H9 (cell line): ENCODE results near the gene PJVK. TPM values are rescaled to one million over a fixed set of nuclear protein-coding genes. Genes with fewer than 3 reads are reported as not detected.

Source experiments
- DNase-seq: peaks from one replicate; pipeline ENCODE4 v3.0.0-alpha.2; 2017
- H2AFZ ChIP-seq: one replicate; pipeline ENCODE4 v1.6.1; 2013; ENCODE audit warnings: mild to moderate bottlenecking, low read length, control low read depth, moderate library complexity
- H2AK5ac ChIP-seq: 2 replicates; pipeline ENCODE4 v1.6.1; 2013; ENCODE audit warnings: low read length, control low read depth, mixed read lengths; ENCODE audit not compliant: insufficient read length
- H2BK120ac ChIP-seq: one replicate; pipeline ENCODE4 v1.6.1; 2013; ENCODE audit warnings: low read depth, mild to moderate bottlenecking, low read length, control low read depth, inconsistent platforms; ENCODE audit not compliant: poor library complexity, severe bottlenecking
- H2BK12ac ChIP-seq: 2 replicates; pipeline ENCODE4 v1.6.1; 2013; ENCODE audit warnings: low read length, control low read depth, mixed read lengths, low read depth; ENCODE audit not compliant: insufficient read length
- H2BK15ac ChIP-seq: 2 replicates; pipeline ENCODE4 v1.6.1; 2013; ENCODE audit warnings: low read depth, low read length, control low read depth
- H2BK20ac ChIP-seq: one replicate; pipeline ENCODE4 v1.6.1; 2013; ENCODE audit warnings: low read depth, mild to moderate bottlenecking, low read length, control low read depth, inconsistent platforms; ENCODE audit not compliant: poor library complexity, severe bottlenecking
- H2BK5ac ChIP-seq: 2 replicates; pipeline ENCODE4 v1.6.1; 2013; ENCODE audit warnings: low read length, control low read depth, mixed read lengths; ENCODE audit not compliant: insufficient read length
- H3K14ac ChIP-seq: 2 replicates; pipeline ENCODE4 v1.6.1; 2013; ENCODE audit warnings: low read length, control low read depth; ENCODE audit not compliant: insufficient read depth
- H3K18ac ChIP-seq: 2 replicates; pipeline ENCODE4 v1.6.1; 2013; ENCODE audit warnings: low read depth, mild to moderate bottlenecking, mixed read lengths, low read length, control low read depth; ENCODE audit not compliant: insufficient read length
- H3K23ac ChIP-seq: 2 replicates; pipeline ENCODE4 v1.6.1; 2013; ENCODE audit warnings: low read length, control low read depth, mixed read lengths, low read depth; ENCODE audit not compliant: insufficient read length
- H3K23me2 ChIP-seq: 2 replicates; pipeline ENCODE4 v1.6.1; 2013; ENCODE audit warnings: low read depth, mild to moderate bottlenecking, mixed read lengths, low read length, control low read depth; ENCODE audit not compliant: insufficient read length, poor library complexity, severe bottlenecking
- H3K27ac ChIP-seq: 2 replicates; pipeline ENCODE4 v1.5.1; 2013; ENCODE audit warnings: low read length, control low read depth, mixed read lengths, low read depth; ENCODE audit not compliant: insufficient read length
- H3K27me3 ChIP-seq: 2 replicates; pipeline ENCODE4 v1.6.1; 2013; ENCODE audit warnings: low read length, control low read depth, inconsistent platforms; ENCODE audit not compliant: insufficient read depth
- H3K4ac ChIP-seq: 2 replicates; pipeline ENCODE4 v1.6.1; 2013; ENCODE audit warnings: low read depth, mild to moderate bottlenecking, control low read depth, inconsistent platforms, low read length, moderate library complexity
- H3K4me1 ChIP-seq: 2 replicates; pipeline ENCODE4 v1.6.1; 2013; ENCODE audit warnings: low read length, control low read depth, inconsistent platforms; ENCODE audit not compliant: insufficient read depth
- H3K4me2 ChIP-seq: 2 replicates; pipeline ENCODE4 v1.6.1; 2013; ENCODE audit warnings: low read length, control low read depth, mixed read lengths; ENCODE audit not compliant: insufficient read length, insufficient read depth
- H3K56ac ChIP-seq: 2 replicates; pipeline ENCODE4 v1.6.1; 2013; ENCODE audit warnings: low read depth, mild to moderate bottlenecking, mixed read lengths, low read length, control low read depth; ENCODE audit not compliant: insufficient read length
- H3K79me1 ChIP-seq: 2 replicates; pipeline ENCODE4 v1.6.1; 2013; ENCODE audit warnings: low read depth, mild to moderate bottlenecking, moderate library complexity, low read length, control low read depth, inconsistent platforms; ENCODE audit not compliant: insufficient read depth, poor library complexity, severe bottlenecking
- H3K79me2 ChIP-seq: 2 replicates; pipeline ENCODE4 v1.6.1; 2013; ENCODE audit warnings: low read length, control low read depth, inconsistent platforms; ENCODE audit not compliant: insufficient read depth
- H3K9ac ChIP-seq: 2 replicates; pipeline ENCODE4 v1.6.1; 2013; ENCODE audit warnings: low read length, control low read depth, mixed read lengths; ENCODE audit not compliant: insufficient read length; ENCODE audit errors: extremely low read depth
- H3K9me3 ChIP-seq: one replicate; pipeline ENCODE4 v1.6.1; 2013; ENCODE audit warnings: low read depth, low read length, inconsistent platforms; ENCODE audit not compliant: control insufficient read depth
- H3T11ph ChIP-seq: one replicate; pipeline ENCODE4 v1.6.1; 2013; ENCODE audit warnings: mild to moderate bottlenecking, low read length, control low read depth, inconsistent platforms
- H4K20me1 ChIP-seq: one replicate; pipeline ENCODE4 v1.6.1; 2013; ENCODE audit not compliant: control insufficient read depth, insufficient read length, insufficient read depth
- H4K5ac ChIP-seq: 2 replicates; pipeline ENCODE4 v1.6.1; 2013; ENCODE audit warnings: low read depth, mild to moderate bottlenecking, mixed read lengths, low read length, control low read depth; ENCODE audit not compliant: insufficient read length
- H4K8ac ChIP-seq: replicated peaks from 2 replicates; pipeline ENCODE4 v1.6.1; 2013; ENCODE audit warnings: low read length, control low read depth, mixed read lengths, low read depth; ENCODE audit not compliant: insufficient read length
- H4K91ac ChIP-seq: 2 replicates; pipeline ENCODE4 v1.6.1; 2013; ENCODE audit warnings: low read depth, mild to moderate bottlenecking, moderate library complexity, mixed read lengths, low read length, control low read depth; ENCODE audit not compliant: insufficient read length
- H3K27ac Mint-ChIP-seq, 3 experiments: 2 replicates in 2 of 3; 3 replicates in 1 of 3; pipeline ENCODE4 v1.8.0; 2020 to 2021; ENCODE audit warnings: mixed read lengths in 3 of 3, mild to moderate bottlenecking in 1 of 3, moderate library complexity in 1 of 3
- H3K27me3 Mint-ChIP-seq: 2 replicates; pipeline ENCODE4 v1.8.0; 2021; ENCODE audit warnings: low read depth, mild to moderate bottlenecking, moderate library complexity, mixed read lengths
- H3K36me3 Mint-ChIP-seq, 3 experiments: 2 replicates in 2 of 3; 3 replicates in 1 of 3; pipeline ENCODE4 v1.8.0; 2020 to 2021; ENCODE audit warnings: low read depth in 3 of 3, mixed read lengths in 3 of 3; ENCODE audit not compliant: insufficient read depth in 1 of 3
- H3K4me1 Mint-ChIP-seq, 2 experiments: 2 replicates each; pipeline ENCODE4 v1.8.0; 2020; ENCODE audit warnings: mixed read lengths in 2 of 2
- H3K4me3 Mint-ChIP-seq, 2 experiments: 2 replicates in 1 of 2; 3 replicates in 1 of 2; pipeline ENCODE4 v1.8.0; 2020 to 2021; ENCODE audit warnings: mild to moderate bottlenecking in 2 of 2, mixed read lengths in 2 of 2, moderate library complexity in 1 of 2
- H3K9me3 Mint-ChIP-seq, 2 experiments: 2 replicates in 1 of 2; 3 replicates in 1 of 2; pipeline ENCODE4 v1.8.0; 2020; ENCODE audit warnings: mild to moderate bottlenecking in 2 of 2, mixed read lengths in 2 of 2, moderate library complexity in 1 of 2
- WGBS: extraction: QIAGEN DNeasy Blood & Tissue Kit; methylation state at CpG from one replicate; pipeline ENCODE4 v1.1.7; 2013; ENCODE audit warnings: missing lambda C conversion rate, low lambda C conversion rate, mixed read lengths; ENCODE audit not compliant: insufficient read length; ENCODE audit errors: extremely low coverage; 5-methylcytosine and 5-hydroxymethylcytosine counted together
- total RNA-seq: library from RNA; stranded (reverse); gene quantifications from 2 replicates; pipeline ENCODE4 v1.2.1, GENCODE V29; 2021
- TF ChIP-seq, protein P1 (sequence below): fragments of 200-600 bp; sonication (generic); conservative IDR thresholded peaks from 3 replicates; pipeline ENCODE4 v1.8.0; 2021; ENCODE audit warnings: antibody characterized with exemption, mild to moderate bottlenecking

The PJVK gene
- total RNA-seq, 1 experiment from 2014 or later = 4.7 TPM

DNA sequence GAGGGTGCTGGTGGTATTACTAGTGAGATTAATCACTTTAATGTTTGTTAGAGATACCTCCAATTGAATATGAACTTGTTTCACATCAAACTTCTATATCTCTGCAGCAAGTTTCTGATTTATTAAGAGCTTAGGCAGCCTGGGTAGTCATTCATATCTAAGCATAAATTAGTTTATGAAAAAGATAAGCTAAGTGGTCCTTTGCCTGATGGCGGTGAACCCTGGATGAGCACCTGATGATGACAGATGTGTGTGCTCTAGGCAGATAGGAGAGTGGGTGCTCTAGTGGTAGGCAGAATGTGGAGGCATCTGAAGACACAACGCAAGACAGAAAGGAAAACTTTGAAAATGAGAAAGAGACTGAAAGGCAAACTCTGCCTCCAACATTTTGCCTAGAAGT lies 22.2 kb downstream of the PJVK start:
- no peak overlapping the region for H3K4me2 ChIP-seq
- peak overlapping the region in 1 of 3 experiments; percentile 70; a peak in 1 of 7 replicates for H3K27ac Mint-ChIP-seq

More for the DNA sequence above, 22.2 kb downstream of the PJVK start:
- Histone ChIP-seq H3K18ac (no peak overlapping the region), H3K79me1 (no peaks in the 10 kb centered on the region), H3K14ac (no peak overlapping the region), H2AK5ac (no peak overlapping the region), H2BK120ac (no peak overlapping the region), H3K9me3 (no peaks in the 10 kb centered on the region), H3K79me2 (no peaks in the 10 kb centered on the region), H4K20me1 (no peaks in the 10 kb centered on the region), H3K23me2 (no peaks in the 10 kb centered on the region), H2BK5ac (no peak overlapping the region), H3K27me3 (no peaks in the 10 kb centered on the region), H2BK12ac (no peak overlapping the region), H4K91ac (no peak overlapping the region), H3K9ac (no peak overlapping the region), H3K27ac (no peak overlapping the region), H4K5ac (no peak overlapping the region), H3T11ph (no peak overlapping the region), H2AFZ (no peak overlapping the region), H2BK20ac (no peak overlapping the region), H3K4me1 (no peaks in the 10 kb centered on the region), H4K8ac (no peak overlapping the region), H3K23ac (no peak overlapping the region), H2BK15ac (no peak overlapping the region), H3K56ac (no peak overlapping the region), H3K4ac (no peak overlapping the region)
- no peak for DNase-seq
- no peaks in the 10 kb centered on the region for H3K27me3 Mint-ChIP-seq
- H3K4me1 Mint-ChIP-seq = 0 out of 4 replicates have a peak, but pooled peaks cover 0 to 4% of the 10 kb centered on the region in 2 experiments
- no peaks in the 10 kb centered on the region for H3K9me3 Mint-ChIP-seq
- TF ChIP-seq, protein P1, sequence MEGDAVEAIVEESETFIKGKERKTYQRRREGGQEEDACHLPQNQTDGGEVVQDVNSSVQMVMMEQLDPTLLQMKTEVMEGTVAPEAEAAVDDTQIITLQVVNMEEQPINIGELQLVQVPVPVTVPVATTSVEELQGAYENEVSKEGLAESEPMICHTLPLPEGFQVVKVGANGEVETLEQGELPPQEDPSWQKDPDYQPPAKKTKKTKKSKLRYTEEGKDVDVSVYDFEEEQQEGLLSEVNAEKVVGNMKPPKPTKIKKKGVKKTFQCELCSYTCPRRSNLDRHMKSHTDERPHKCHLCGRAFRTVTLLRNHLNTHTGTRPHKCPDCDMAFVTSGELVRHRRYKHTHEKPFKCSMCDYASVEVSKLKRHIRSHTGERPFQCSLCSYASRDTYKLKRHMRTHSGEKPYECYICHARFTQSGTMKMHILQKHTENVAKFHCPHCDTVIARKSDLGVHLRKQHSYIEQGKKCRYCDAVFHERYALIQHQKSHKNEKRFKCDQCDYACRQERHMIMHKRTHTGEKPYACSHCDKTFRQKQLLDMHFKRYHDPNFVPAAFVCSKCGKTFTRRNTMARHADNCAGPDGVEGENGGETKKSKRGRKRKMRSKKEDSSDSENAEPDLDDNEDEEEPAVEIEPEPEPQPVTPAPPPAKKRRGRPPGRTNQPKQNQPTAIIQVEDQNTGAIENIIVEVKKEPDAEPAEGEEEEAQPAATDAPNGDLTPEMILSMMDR = no peak
- no CpG with 5 or more reads among the region's 2 CpGs for WGBS
- no peak overlapping the region for H3K4me3 Mint-ChIP-seq
- H3K36me3 Mint-ChIP-seq = no peaks in the 10 kb centered on the region
